ENCODE measurements around the gene BCAS1.

The BCAS1 gene

DNA sequence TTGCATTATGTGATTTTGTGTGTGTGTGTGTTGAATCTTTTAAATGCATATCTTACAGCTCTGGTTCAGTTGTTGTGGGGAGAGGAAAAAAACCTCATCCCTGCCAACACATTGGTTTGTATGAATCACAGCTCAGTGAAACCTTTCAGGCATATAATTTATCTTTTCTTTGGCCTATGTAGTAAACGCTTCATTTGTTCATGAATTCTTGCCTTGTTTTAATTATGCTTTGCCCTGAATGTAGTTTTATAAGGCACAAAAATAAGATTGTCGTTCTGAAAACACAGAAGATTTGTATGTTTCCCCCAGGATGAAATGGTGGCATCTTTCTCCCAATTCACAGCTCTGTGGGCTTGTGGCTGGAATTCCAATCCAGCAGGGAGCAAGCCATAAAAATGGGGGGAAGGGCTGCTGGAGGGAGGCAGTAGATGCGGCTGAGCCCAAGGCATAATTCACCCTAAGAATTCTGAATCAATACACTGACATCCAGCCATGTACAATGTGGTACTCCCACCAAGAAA lies 45.1 kb downstream of the BCAS1 start:
- no peak for DNase-seq
- H3K9me3 ChIP-seq = no peaks in the 10 kb centered on the region
- TF ChIP-seq CTCF (IDR thresholded peaks at IDR 0.05; ENCODE audit: low read depth, low read length) = no peak
- no peaks in the 10 kb centered on the region for H3K4me1 ChIP-seq
- no peak overlapping the region for H3K4me3 ChIP-seq (ENCODE audit: low read depth, low read length)
- H3K36me3 ChIP-seq = no peaks in the 10 kb centered on the region
- H3K27me3 ChIP-seq = peaks cover 69% of the 10 kb centered on the region

- H3K27me3 ChIP-seq = peaks cover 55% of the 10 kb centered on the region
These were observed 47.0 kb downstream of the BCAS1 start for GRCh38 chr20:54023406-54023805.

GRCh38 chr20:54021446-54022235 lies 48.8 kb downstream of the BCAS1 start:
- Histone ChIP-seq H3K4me3 (ENCODE audit: low read depth, low read length) (no peak overlapping the region), H3K4me1 (no peaks in the 10 kb centered on the region), H3K36me3 (no peaks in the 10 kb centered on the region), H3K27me3 (peaks cover 47% of the 10 kb centered on the region), H3K9me3 (no peaks in the 10 kb centered on the region)
- no peak for DNase-seq
- TF ChIP-seq CTCF (IDR thresholded peaks at IDR 0.05; ENCODE audit: low read depth, low read length) = no peak

More at GRCh38 chr20:54023406-54023805, 47.0 kb downstream of the BCAS1 start:
- Histone ChIP-seq H3K4me1 (no peaks in the 10 kb centered on the region), H3K36me3 (no peaks in the 10 kb centered on the region), H3K4me3 (ENCODE audit: low read depth, low read length) (no peak overlapping the region), H3K9me3 (no peaks in the 10 kb centered on the region)
- TF ChIP-seq CTCF (IDR thresholded peaks at IDR 0.05; ENCODE audit: low read depth, low read length) = no peak
- DNase-seq = no peak

- TF ChIP-seq CTCF (IDR thresholded peaks at IDR 0.05; ENCODE audit: low read depth, low read length) = no peak
- Histone ChIP-seq H3K9me3 (no peaks in the 10 kb centered on the region), H3K4me3 (ENCODE audit: low read depth, low read length) (no peak overlapping the region), H3K36me3 (no peaks in the 10 kb centered on the region), H3K27me3 (peaks cover 40% of the 10 kb centered on the region), H3K4me1 (no peaks in the 10 kb centered on the region)
- DNase-seq = no peak
These were observed 49.5 kb downstream of the BCAS1 start for GRCh38 chr20:54020868-54021267.

DNA sequence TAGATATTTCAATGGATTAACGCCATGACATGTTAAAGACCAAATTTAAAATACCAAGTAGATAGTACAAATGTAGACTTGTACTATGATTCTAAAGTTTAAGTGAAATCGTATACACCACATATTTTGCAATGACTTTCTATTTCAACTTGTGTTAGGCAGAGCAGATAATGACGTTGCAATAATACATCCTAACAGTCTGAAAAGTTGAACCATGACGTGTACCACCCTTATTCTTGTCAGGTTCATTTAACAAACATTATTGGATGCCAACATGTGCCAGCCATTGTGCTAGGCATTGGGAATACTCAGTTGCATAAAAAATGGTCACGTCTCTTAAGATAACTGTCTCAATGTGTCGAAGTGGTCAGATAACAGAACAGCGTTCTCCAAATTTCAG lies 50.0 kb downstream of the BCAS1 start:
- Histone ChIP-seq H3K4me1 (no peaks in the 10 kb centered on the region), H3K9me3 (no peaks in the 10 kb centered on the region), H3K27me3 (peaks cover 34% of the 10 kb centered on the region), H3K36me3 (no peaks in the 10 kb centered on the region), H3K4me3 (ENCODE audit: low read depth, low read length) (no peak overlapping the region)
- TF ChIP-seq CTCF (IDR thresholded peaks at IDR 0.05; ENCODE audit: low read depth, low read length) = no peak
- no peak for DNase-seq

- no peak for DNase-seq
- no peaks in the 10 kb centered on the region for H3K9me3 ChIP-seq
- H3K27me3 ChIP-seq = peaks cover 29% of the 10 kb centered on the region
- H3K4me3 ChIP-seq (ENCODE audit: low read depth, low read length) = no peak overlapping the region
- no peaks in the 10 kb centered on the region for H3K36me3 ChIP-seq
- no peak for TF ChIP-seq CTCF (IDR thresholded peaks at IDR 0.05; ENCODE audit: low read depth, low read length)
- no peaks in the 10 kb centered on the region for H3K4me1 ChIP-seq
These were observed 50.8 kb downstream of the BCAS1 start for GRCh38 chr20:54019585-54019984.
